ENCODE data around the gene MYLK4. TPM values are rescaled to one million over a fixed set of nuclear protein-coding genes. Genes with fewer than 3 reads are reported as not detected.

The MYLK4 gene
- total RNA-seq, 1 experiment from 2014 or later: 0.93 TPM

DNA sequence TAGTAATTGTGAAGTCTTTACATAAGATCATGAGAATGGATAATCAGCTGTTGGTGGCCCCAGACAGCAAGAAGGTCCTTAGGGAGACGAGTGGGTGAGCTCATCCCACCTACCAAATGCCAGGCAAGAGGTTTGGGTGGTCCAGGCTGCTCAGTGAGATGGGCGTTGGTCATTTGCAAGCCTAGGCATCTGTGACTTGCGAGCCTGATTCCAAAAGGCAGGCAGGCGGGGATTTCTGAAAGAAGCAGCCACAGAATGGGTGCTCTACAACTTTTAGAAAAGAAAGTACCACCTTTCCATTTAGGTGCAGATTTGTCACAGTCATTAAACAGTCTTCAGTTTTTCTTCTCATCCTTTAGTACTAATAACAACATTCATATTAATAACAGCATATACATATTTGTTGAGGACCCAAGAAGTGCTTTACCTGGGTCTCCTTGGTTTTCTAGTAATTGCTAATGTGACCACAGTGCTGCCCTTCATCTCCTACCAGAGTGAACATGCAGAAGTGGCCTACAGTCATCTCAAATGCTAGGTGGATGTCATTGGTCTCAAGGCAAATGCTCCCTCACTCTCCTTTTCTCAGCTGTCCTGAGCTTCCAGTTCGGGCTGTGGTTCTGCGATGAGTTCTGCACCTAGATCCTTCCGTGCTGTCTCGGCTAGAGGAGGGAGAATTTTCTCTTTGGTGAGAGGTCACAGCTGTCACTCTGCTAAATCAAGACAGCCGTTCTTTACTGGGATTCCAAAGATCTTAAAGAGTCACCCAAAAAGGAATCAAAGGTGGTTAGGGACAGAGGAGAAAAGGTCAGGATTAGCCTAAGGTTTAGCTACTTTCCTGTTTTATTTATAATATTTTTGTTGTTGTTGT, 17.2 kb upstream of the MYLK4 start:
- DNase-seq (ENCODE audit: unreplicated experiment): no peak
- H3K9me3 Mint-ChIP-seq (ENCODE audit: unreplicated experiment): no peaks in the 10 kb centered on the region
- H3K27ac Mint-ChIP-seq (ENCODE audit: low read depth, unreplicated experiment): peak overlapping the region; percentile 16
- peaks cover 23% of the 10 kb centered on the region for H3K36me3 Mint-ChIP-seq (ENCODE audit: insufficient read depth, unreplicated experiment)
- no TSS peak for BruUV-seq (replicated peaks)
- intact Hi-C loops (cut with micrococcal nuclease): loop anchor here (2.0 kb wide), 1 partner anchor 43 kb away; no protein-coding TSS in a partner anchor
- TF ChIP-seq, protein P1, sequence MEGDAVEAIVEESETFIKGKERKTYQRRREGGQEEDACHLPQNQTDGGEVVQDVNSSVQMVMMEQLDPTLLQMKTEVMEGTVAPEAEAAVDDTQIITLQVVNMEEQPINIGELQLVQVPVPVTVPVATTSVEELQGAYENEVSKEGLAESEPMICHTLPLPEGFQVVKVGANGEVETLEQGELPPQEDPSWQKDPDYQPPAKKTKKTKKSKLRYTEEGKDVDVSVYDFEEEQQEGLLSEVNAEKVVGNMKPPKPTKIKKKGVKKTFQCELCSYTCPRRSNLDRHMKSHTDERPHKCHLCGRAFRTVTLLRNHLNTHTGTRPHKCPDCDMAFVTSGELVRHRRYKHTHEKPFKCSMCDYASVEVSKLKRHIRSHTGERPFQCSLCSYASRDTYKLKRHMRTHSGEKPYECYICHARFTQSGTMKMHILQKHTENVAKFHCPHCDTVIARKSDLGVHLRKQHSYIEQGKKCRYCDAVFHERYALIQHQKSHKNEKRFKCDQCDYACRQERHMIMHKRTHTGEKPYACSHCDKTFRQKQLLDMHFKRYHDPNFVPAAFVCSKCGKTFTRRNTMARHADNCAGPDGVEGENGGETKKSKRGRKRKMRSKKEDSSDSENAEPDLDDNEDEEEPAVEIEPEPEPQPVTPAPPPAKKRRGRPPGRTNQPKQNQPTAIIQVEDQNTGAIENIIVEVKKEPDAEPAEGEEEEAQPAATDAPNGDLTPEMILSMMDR (IDR thresholded peaks at IDR 0.05; ENCODE audit: unreplicated experiment): no peak
- H3K27me3 Mint-ChIP-seq (ENCODE audit: insufficient read depth, unreplicated experiment): no peaks in the 10 kb centered on the region
- peaks cover 24% of the 10 kb centered on the region for H3K4me1 Mint-ChIP-seq (ENCODE audit: insufficient read depth, unreplicated experiment)
- ChIA-PET CTCF (interaction anchor here (0.5 to 2.8 kb wide), 15 partner anchors 9 to 1215 kb away, joined by 3 to 13 read pairs (median 3); partner anchors contain the start of gene MYLK4), POLR2A (interaction anchor here (0.5 to 5.1 kb wide), 12 partner anchors 16 to 1156 kb away, joined by 3 to 34 read pairs (median 4); partner anchors contain the start of gene SERPINB1)
- peak overlapping the region; percentile 71 for H3K4me3 Mint-ChIP-seq (ENCODE audit: unreplicated experiment)

DNA sequence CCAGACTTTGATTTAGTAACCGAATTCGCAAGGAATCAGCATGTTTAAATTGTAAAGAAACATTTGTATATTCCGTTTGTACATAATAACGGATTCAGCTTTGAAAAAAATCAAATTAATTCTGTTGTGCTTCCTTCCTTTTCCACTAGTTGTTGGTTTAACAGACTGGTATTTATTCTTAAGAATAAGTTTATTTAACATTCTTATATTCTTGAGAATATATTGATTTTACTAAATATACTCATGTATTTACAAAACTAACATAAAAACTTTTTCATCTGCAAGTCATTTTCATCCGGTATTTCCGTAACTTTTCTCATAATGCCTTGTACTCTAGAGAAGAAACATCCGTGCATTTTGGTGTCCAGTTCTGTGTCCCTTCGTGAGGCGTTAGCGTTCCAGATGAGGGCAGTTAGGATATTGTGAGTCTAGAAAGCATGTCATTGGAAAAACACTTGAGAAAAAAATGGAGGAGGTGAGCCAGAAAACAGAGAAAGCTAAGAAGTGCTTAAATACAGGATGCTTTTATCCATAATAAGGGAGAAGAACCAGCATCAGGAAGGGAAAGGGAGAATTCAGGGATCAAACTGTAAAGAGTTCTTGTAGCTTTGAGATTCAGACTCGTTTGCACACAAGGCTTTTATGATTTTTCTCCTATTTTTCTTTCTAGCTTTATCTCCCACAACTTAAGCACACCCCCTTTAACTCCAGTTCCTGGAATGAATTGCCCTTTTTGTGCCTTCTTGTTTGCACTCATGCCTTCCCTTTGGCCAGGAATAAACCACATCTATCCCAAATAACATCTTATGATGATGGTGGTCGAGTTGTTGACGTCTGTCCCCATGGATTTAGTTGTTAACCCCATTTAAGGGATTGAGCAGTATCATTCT, 16.3 kb upstream of the MYLK4 start:
- ChIA-PET CTCF (interaction anchor here (0.5 to 2.8 kb wide), 13 partner anchors 10 to 1984 kb away, joined by 3 to 13 read pairs (median 3); no protein-coding TSS in a partner anchor), POLR2A (interaction anchor here (0.6 to 5.1 kb wide), 16 partner anchors 9 to 1251 kb away, joined by 3 to 34 read pairs (median 4); partner anchors contain the start of gene SERPINB1)
- TF ChIP-seq, protein P1 (IDR thresholded peaks at IDR 0.05; ENCODE audit: unreplicated experiment): no peak
- no peaks in the 10 kb centered on the region for H3K27me3 Mint-ChIP-seq (ENCODE audit: insufficient read depth, unreplicated experiment)
- peaks cover 19% of the 10 kb centered on the region for H3K36me3 Mint-ChIP-seq (ENCODE audit: insufficient read depth, unreplicated experiment)
- H3K4me3 Mint-ChIP-seq (ENCODE audit: unreplicated experiment): peak overlapping the region; percentile 71
- peak overlapping the region; percentile 16 for H3K27ac Mint-ChIP-seq (ENCODE audit: low read depth, unreplicated experiment)
- BruUV-seq (replicated peaks): TSS peak; percentile 26
- no peaks in the 10 kb centered on the region for H3K9me3 Mint-ChIP-seq (ENCODE audit: unreplicated experiment)
- no peak for DNase-seq (ENCODE audit: unreplicated experiment)
- peaks cover 24% of the 10 kb centered on the region for H3K4me1 Mint-ChIP-seq (ENCODE audit: insufficient read depth, unreplicated experiment)
- intact Hi-C loops (cut with micrococcal nuclease): loop anchor here (2.0 kb wide), 1 partner anchor 44 kb away; no protein-coding TSS in a partner anchor

DNA sequence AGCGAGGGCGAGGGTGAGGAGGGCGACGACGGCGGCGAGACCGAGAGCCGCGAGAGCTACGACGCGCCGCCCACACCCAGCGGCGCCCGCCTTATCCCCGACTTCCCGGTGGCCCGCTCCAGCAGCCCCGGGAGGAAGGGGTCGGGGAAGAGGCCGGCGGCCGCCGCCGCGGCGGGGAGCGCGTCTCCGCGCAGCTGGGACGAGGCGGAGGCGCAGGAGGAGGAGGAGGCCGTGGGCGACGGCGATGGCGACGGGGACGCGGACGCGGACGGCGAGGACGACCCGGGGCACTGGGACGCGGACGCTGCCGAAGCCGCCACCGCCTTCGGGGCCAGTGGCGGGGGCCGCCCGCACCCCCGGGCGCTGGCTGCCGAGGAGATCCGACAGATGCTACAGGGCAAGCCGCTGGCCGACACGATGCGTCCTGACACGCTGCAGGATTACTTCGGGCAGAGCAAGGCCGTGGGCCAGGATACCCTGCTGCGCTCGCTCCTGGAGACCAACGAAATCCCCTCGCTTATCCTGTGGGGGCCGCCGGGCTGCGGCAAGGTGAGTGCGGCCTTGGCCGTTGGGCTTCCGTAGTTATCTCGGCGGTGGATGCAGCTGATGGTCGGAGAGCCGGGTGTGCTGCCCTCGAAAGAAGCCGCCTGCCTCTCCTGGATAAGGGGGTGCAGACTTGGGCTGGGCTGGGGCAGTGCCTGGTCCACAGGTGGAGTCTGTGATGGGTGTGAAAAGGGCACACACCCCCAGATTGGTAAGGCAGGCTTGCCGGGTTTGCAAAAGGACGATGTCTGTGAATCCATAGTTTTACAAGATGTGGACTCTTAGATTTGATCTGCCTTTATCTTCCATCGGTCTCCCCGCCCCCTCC, 15.4 kb upstream of the MYLK4 start:
- ChIA-PET CTCF (interaction anchor here (0.6 to 1.4 kb wide), 8 partner anchors 14 to 1983 kb away, joined by 3 to 4 read pairs (median 3); no protein-coding TSS in a partner anchor), POLR2A (interaction anchor here (0.6 to 5.1 kb wide), 31 partner anchors 8 to 1252 kb away, joined by 3 to 34 read pairs (median 4); partner anchors contain the start of genes FOXC1, SERPINB1 and SERPINB6)
- BruUV-seq (replicated peaks): no TSS peak
- intact Hi-C loops (cut with micrococcal nuclease): loop anchor here (1.0 to 2.0 kb wide), 3 partner anchors 28 to 75 kb away; partner anchors contain the start of gene SERPINB1
- TF ChIP-seq, protein P1 (IDR thresholded peaks at IDR 0.05; ENCODE audit: unreplicated experiment): no peak
- H3K9me3 Mint-ChIP-seq (ENCODE audit: unreplicated experiment): no peaks in the 10 kb centered on the region
- no peak for DNase-seq (ENCODE audit: unreplicated experiment)
- no peaks in the 10 kb centered on the region for H3K27me3 Mint-ChIP-seq (ENCODE audit: insufficient read depth, unreplicated experiment)
- peaks cover 21% of the 10 kb centered on the region for H3K4me1 Mint-ChIP-seq (ENCODE audit: insufficient read depth, unreplicated experiment)
- H3K36me3 Mint-ChIP-seq (ENCODE audit: insufficient read depth, unreplicated experiment): peaks cover 12% of the 10 kb centered on the region
- peak overlapping the region; percentile 71 for H3K4me3 Mint-ChIP-seq (ENCODE audit: unreplicated experiment)
- peak overlapping the region; percentile 16 for H3K27ac Mint-ChIP-seq (ENCODE audit: low read depth, unreplicated experiment)
